Measurements from ENCODE around the gene ALAS1.

ALAS1 gene

DNA sequence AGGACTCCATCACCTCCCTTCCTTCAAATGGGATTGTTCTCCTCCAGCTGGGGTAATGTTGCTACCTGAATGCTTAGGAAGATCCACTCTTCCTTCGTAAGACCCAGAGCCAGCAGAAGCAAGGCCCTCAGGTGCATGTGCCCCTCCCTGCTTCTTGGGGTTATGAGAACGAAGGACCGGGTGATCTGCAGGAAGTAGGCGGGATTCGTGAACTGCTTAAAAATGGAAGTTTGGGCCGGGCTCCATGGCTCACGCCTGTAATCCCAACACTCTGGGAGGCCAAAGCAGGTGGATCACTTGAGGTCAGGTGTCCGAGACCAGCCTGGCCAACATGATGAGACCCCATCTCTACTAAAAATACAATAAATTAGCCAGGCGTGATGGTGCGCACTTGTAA, 19.4 kb downstream of the ALAS1 start:
- Histone ChIP-seq H2AFZ (ENCODE audit: low read depth) (no peak overlapping the region), H3K27ac (no peak overlapping the region), H3K9ac (no peak overlapping the region), H3K4me2 (no peak overlapping the region), H3K27me3 (ENCODE audit: insufficient read depth, low read depth) (no peaks in the 10 kb centered on the region), H3K79me2 (ENCODE audit: insufficient read depth, low read depth) (no peaks in the 10 kb centered on the region), H3K4me1 (ENCODE audit: low read depth, poor library complexity, severe bottlenecking) (peaks cover 5% of the 10 kb centered on the region), H4K20me1 (ENCODE audit: insufficient read depth) (no peaks in the 10 kb centered on the region), H3K36me3 (ENCODE audit: insufficient read depth) (no peaks in the 10 kb centered on the region; the same call in 1 of the 2 replicates), H3K4me3 (IDR thresholded peaks at IDR 0.05; ENCODE audit: insufficient read depth, low read depth, low read length) (no peak overlapping the region)
- TF ChIP-seq, protein P1, sequence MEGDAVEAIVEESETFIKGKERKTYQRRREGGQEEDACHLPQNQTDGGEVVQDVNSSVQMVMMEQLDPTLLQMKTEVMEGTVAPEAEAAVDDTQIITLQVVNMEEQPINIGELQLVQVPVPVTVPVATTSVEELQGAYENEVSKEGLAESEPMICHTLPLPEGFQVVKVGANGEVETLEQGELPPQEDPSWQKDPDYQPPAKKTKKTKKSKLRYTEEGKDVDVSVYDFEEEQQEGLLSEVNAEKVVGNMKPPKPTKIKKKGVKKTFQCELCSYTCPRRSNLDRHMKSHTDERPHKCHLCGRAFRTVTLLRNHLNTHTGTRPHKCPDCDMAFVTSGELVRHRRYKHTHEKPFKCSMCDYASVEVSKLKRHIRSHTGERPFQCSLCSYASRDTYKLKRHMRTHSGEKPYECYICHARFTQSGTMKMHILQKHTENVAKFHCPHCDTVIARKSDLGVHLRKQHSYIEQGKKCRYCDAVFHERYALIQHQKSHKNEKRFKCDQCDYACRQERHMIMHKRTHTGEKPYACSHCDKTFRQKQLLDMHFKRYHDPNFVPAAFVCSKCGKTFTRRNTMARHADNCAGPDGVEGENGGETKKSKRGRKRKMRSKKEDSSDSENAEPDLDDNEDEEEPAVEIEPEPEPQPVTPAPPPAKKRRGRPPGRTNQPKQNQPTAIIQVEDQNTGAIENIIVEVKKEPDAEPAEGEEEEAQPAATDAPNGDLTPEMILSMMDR (conservative IDR thresholded peaks at IDR 0.05; ENCODE audit: low read depth, low read length): no peak

DNA sequence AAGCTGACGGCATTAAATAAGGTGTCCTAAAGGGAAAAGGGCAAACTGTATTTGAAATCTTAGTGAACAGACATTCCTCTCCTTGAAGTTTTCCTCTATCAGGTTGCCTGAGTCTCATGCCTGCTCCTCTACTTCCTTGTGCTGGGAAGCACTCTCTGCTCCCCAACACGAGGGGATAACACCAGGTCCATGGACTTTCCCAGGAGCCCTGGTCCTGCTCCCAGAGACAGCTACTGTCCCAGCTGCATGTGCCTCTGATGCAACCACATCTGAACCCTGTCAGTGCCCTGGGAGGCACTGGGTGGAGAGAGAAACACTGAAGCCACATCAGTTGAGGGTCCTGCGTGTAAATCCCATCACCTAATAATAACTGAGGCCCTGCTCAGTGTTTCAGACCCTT, 20.1 kb downstream of the ALAS1 start:
- peaks cover 5% of the 10 kb centered on the region for H3K4me1 ChIP-seq (ENCODE audit: low read depth, poor library complexity, severe bottlenecking)
- H2AFZ ChIP-seq (ENCODE audit: low read depth): no peak overlapping the region
- no peaks in the 10 kb centered on the region for H3K27me3 ChIP-seq (ENCODE audit: insufficient read depth, low read depth)
- no peaks in the 10 kb centered on the region for H3K79me2 ChIP-seq (ENCODE audit: insufficient read depth, low read depth)
- TF ChIP-seq, protein P1 (conservative IDR thresholded peaks at IDR 0.05; ENCODE audit: low read depth, low read length): no peak
- no peaks in the 10 kb centered on the region for H4K20me1 ChIP-seq (ENCODE audit: insufficient read depth)
- no peak overlapping the region for H3K4me3 ChIP-seq (IDR thresholded peaks at IDR 0.05; ENCODE audit: insufficient read depth, low read depth, low read length)
- H3K36me3 ChIP-seq (ENCODE audit: insufficient read depth): no peaks in the 10 kb centered on the region; the same call in 1 of the 2 replicates
- no peak overlapping the region for H3K27ac ChIP-seq
- H3K9ac ChIP-seq: no peak overlapping the region
- no peak overlapping the region for H3K4me2 ChIP-seq

- Histone ChIP-seq H3K9ac (no peak overlapping the region), H4K20me1 (ENCODE audit: insufficient read depth) (no peaks in the 10 kb centered on the region), H2AFZ (ENCODE audit: low read depth) (no peak overlapping the region), H3K27ac (no peak overlapping the region), H3K4me2 (no peak overlapping the region), H3K4me3 (IDR thresholded peaks at IDR 0.05; ENCODE audit: insufficient read depth, low read depth, low read length) (no peak overlapping the region), H3K27me3 (ENCODE audit: insufficient read depth, low read depth) (no peaks in the 10 kb centered on the region), H3K79me2 (ENCODE audit: insufficient read depth, low read depth) (no peaks in the 10 kb centered on the region), H3K4me1 (ENCODE audit: low read depth, poor library complexity, severe bottlenecking) (peaks cover 5% of the 10 kb centered on the region), H3K36me3 (ENCODE audit: insufficient read depth) (no peaks in the 10 kb centered on the region)
- TF ChIP-seq, protein P1 (conservative IDR thresholded peaks at IDR 0.05; ENCODE audit: low read depth, low read length): no peak
Measured at GRCh38 chr3:52218454-52218853, 20.5 kb downstream of the ALAS1 start.

DNA sequence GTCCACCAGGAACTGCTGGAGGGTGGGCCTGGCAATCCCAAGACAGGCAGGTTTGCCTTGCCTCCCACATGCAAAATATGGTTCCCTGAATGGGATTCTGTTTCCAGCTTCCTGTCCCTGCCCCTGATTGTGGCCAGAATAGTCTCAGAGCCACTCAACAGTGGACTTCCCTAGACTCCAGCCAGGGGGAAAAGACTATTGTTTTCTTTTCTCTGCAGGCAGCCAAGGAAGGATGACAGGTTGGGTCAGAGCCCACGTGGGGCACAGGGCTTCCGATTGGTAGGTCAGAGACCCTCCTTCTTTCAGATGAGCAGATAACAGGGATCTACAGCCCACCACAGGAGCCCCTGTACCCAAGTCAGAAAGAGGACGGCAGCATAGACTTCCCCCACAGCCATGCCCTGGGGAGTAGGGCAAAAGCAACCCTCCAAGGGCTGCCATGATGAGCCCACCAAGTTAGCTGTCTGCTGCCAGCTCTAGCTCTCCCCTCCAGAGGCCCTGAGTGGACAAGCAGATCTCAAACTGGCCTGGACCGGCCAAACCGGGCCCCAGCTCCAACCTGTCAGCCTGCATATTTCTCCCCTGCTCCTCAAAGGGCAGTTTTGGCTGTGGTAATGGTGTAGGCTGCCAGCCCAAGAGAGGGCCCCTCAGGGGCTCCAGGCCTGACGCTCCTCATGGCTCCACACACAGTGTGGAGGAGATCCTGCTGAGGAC, 21.1 kb downstream of the ALAS1 start:
- Histone ChIP-seq H3K79me2 (ENCODE audit: insufficient read depth, low read depth) (no peaks in the 10 kb centered on the region), H2AFZ (ENCODE audit: low read depth) (no peak overlapping the region), H3K4me1 (ENCODE audit: low read depth, poor library complexity, severe bottlenecking) (peaks cover 5% of the 10 kb centered on the region), H3K4me2 (no peak overlapping the region), H3K27me3 (ENCODE audit: insufficient read depth, low read depth) (no peaks in the 10 kb centered on the region), H3K27ac (no peak overlapping the region), H3K36me3 (ENCODE audit: insufficient read depth) (no peaks in the 10 kb centered on the region), H3K9ac (no peak overlapping the region), H4K20me1 (ENCODE audit: insufficient read depth) (no peaks in the 10 kb centered on the region), H3K4me3 (IDR thresholded peaks at IDR 0.05; ENCODE audit: insufficient read depth, low read depth, low read length) (no peak overlapping the region)
- TF ChIP-seq, protein P1 (conservative IDR thresholded peaks at IDR 0.05; ENCODE audit: low read depth, low read length): no peak

All from KMS-11 (cell line).